Stimulated activated CD4-positive, alpha-beta T cell treated with anti-CD3 and anti-CD28 coated beads, Interleukin-1b, Interleukin-23, amount 100 ng/mL, for 24 hours (primary cell): Measurements from ENCODE around the gene FOXE1.

Source experiments
- DNase-seq, 4 experiments: peaks; one replicate each; pipeline ENCODE4 v3.0.0-alpha.2; 2020; ENCODE audit warnings: low read depth in 4 of 4, low spot score in 1 of 4

Gene FOXE1

GRCh38 chr9:97848215-97848479 is 4.9 kb upstream of the FOXE1 start:
- no peak for DNase-seq

- DNase-seq: no peak
Observed at GRCh38 chr9:97848480-97849237, 4.4 kb upstream of the FOXE1 start.

- DNase-seq: no peak
Observed at GRCh38 chr9:97849980-97850379, 3.0 kb upstream of the FOXE1 start.

GRCh38 chr9:97850746-97851445 is 2.1 kb upstream of the FOXE1 start:
- no peak for DNase-seq

DNA sequence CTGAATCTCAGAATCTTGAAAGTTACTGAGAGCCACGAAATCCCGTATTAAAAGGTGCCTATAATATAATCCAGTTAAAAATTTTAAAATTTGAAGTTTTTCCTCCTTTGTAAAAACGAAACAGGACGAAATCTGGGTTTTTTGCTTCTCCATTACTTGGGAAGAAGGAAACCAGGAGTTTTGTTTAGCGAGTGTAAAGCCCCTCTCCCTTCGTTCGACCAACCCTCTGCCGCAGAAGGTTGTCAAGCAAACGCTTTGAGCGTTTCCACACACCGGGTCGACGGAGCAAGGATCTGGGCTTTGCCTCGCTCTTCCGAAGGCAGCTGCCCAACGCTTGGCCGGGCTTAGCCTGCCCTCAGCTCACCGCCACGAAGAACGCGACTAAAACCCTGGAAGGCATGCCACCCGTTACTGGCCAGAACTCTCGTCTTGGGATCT is 1.6 kb upstream of the FOXE1 start:
- DNase-seq: no peak

GRCh38 chr9:97852001-97852398 is 1.0 kb upstream of the FOXE1 start:
- DNase-seq: no peak

DNA sequence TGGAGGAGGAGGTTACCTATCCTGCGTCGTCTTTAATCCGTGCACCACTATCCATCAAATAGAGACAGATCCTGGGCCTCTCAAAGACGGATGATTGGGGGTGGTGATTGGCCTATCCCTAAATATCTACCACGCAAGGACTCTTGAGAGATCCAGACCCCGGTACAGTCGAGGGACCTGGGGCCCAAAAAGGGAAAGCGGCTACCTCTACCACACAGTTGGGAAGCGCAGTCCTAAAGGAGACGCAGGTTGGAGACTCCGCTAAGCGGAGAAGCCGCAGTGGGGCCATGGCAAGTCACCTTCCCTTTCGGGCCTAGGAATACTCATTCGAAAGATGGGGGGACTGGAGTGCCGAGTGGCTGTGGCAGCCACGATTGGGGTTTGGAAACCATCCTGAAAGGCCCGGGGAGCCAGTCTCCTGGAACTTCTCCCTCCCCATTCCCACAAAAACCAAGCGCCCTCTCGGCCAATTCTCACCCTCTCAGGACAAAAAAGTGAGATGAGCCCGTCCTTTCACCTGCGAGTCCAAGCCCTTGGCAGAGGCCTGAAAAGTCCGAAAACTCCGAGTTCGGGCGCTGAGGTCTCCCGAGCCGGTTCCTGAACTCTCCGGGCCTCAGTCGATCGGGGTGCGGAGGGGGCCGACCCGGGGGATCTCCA is 499 bp upstream of the FOXE1 start:
- DNase-seq: no peak

DNA sequence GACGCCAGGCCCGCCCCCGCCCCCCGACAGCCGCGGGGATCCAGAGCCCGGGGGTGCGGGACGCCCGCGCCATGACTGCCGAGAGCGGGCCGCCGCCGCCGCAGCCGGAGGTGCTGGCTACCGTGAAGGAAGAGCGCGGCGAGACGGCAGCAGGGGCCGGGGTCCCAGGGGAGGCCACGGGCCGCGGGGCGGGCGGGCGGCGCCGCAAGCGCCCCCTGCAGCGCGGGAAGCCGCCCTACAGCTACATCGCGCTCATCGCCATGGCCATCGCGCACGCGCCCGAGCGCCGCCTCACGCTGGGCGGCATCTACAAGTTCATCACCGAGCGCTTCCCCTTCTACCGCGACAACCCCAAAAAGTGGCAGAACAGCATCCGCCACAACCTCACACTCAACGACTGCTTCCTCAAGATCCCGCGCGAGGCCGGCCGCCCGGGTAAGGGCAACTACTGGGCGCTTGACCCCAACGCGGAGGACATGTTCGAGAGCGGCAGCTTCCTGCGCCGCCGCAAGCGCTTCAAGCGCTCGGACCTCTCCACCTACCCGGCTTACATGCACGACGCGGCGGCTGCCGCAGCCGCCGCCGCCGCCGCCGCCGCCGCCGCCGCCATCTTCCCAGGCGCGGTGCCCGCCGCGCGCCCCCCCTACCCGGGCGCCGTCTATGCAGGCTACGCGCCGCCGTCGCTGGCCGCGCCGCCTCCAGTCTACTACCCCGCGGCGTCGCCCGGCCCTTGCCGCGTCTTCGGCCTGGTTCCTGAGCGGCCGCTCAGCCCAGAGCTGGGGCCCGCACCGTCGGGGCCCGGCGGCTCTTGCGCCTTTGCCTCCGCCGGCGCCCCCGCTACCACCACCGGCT is 1.0 kb downstream of the FOXE1 start:
- DNase-seq: peak in 2 of 4 experiments; percentile 43 to 54

GRCh38 chr9:97854696-97855485 is 1.9 kb downstream of the FOXE1 start:
- DNase-seq: no peak

GRCh38 chr9:97855486-97855875 is 2.5 kb downstream of the FOXE1 start:
- DNase-seq: no peak

DNA sequence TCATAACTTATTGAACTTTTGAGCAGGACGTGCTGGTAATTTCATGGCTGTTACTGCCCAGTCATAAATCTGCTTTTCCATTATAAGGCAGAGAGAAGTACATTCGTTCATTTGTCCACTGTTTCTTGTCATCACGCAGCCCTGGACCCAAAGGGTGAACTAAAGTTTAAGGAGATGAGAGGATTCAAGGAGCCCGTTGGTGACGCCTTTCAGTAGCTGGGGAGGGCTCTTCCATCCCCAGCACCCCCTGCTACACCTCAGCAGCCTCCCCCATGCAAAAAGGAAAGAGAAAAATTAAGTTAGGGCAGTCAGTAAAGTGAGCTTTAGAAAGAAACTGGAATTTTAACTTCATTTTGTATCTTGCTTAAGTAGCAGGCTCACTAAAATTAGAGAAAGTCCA is 2.9 kb downstream of the FOXE1 start:
- no peak for DNase-seq

GRCh38 chr9:97856857-97857605 is 4.0 kb downstream of the FOXE1 start:
- no peak for DNase-seq

DNA sequence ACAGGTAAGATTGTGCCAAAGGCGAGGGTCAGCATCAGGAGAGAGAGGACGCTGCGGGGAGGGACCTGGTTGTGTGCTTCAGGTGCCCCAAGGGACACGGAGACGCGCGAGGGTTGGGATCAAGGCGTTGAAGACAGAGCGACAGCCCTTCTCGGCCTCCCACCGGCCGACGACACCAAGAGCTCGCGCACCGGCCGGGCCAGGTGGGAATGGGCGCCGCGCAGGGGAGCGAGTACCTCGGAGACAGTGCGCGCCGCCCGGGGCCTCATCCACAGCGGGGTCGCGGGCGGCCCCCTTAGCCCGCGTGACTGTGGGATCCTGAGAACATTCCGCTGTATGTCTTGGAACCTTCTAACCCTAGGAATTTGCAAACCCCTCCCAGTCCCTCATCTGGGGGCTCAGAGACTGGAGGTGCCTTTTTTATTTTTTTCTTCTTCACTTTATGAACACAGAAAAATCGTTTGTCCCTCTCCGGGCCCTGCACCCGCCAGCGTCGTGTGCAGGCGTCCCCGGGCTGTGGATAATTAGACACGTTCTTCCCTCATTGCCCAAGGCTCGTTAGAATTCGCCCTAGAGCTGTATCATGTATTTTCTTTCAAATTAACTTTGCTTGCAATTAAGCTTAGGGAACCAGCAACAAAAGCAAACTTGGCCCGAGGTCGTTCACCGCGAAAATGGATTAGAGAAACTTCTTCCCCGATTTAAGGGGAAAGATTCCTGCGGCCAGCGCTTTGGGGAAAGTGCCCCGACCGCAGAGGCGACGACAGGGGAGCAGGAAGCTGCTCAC is 4.8 kb downstream of the FOXE1 start:
- no peak for DNase-seq

DNA sequence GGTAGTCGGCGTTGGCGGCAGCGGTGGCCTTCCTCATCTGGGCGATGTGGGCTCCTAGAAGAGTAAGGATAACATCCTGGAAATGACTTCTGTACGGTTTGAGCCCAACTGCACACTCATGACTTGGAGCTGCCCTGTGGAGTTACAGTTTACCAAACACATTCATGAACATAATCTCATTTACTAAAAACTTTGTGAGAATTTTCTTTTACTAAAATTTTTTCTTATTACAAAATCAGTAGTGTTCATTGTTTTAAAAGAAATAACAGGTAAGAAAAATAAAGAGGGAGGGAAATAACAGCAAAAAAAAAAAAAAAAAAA is 5.3 kb downstream of the FOXE1 start:
- DNase-seq: no peak

- DNase-seq: no peak
Observed at GRCh38 chr9:97858826-97859225, 5.8 kb downstream of the FOXE1 start.

- no peak for DNase-seq
Observed at GRCh38 chr9:97859346-97859745, 6.3 kb downstream of the FOXE1 start.

GRCh38 chr9:97860451-97861147 is 7.6 kb downstream of the FOXE1 start:
- no peak for DNase-seq

- DNase-seq: no peak
Observed at GRCh38 chr9:97861148-97861475, 8.1 kb downstream of the FOXE1 start.

DNA sequence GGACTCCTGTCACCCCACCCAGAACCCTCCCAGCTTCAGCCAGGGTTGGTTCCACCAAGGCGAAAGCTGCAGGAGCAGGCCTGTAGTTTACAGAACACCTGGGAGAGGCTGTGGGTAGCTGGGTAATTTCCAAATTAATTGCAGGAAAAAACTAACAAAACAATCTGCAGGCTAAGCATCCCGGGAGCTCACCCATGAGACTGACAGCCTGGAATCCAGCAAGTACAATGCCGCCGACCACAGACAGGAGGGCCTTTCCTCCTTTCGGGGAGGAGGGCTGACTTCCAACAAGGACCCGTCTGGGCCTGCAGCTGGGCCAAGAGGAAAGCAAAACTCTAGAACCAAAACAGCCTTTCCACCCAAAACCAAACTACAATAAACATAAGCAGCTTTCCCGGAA is 10.3 kb downstream of the FOXE1 start:
- no peak for DNase-seq
